Erythroblast (primary cell): Measurements from ENCODE around the gene AGTPBP1.

ENCODE experiments used
- GATA1 ChIP-seq: IDR thresholded peaks from 2 replicates; pipeline ENCODE4 v1.6.1; 2011; ENCODE audit warnings: low read depth, mild to moderate bottlenecking, control low read depth, low read length, moderate library complexity
- POLR2A ChIP-seq: IDR thresholded peaks from 2 replicates; pipeline ENCODE4 v1.6.1; 2011; ENCODE audit warnings: mild to moderate bottlenecking, low read length

GRCh38 chr9:85713897-85714296 is 27.9 kb downstream of the AGTPBP1 start:
- TF ChIP-seq POLR2A = no peak
- TF ChIP-seq GATA1 = no peak
